ENCODE measurements around the gene SERPINE2. TPM values are rescaled to one million over a fixed set of nuclear protein-coding genes. Genes with fewer than 3 reads are reported as not detected.

The SERPINE2 gene
- total RNA-seq, 1 experiment from 2014 or later: 3.8 TPM

DNA sequence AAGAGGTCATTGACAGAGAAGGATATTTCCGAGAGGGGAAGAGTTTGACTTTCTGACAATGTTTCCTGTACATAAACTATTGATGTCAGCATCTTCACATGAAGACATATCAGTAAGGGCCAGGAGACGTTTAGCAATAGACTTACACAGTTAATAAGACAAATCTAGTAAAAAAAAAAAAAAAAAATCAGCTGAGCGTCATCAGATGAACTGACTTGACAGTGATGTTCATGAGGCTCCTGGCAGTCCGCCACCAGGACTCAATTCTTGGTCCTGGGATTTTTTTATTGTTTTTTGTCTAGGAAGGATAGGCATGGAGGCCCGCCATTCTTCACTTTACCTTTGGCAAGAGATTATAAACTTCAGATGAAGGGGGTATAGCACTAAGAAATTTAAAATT lies 67.4 kb downstream of the SERPINE2 start:
- ChIA-PET CTCF (interaction anchor here (0.6 to 2.7 kb wide), 3 partner anchors 22 to 312 kb away, joined by 3 to 65 read pairs (median 4); no protein-coding TSS in a partner anchor), POLR2A (no interaction called here)
- no peak overlapping the region for H3K4me3 ChIP-seq (ENCODE audit: low read depth, low read length)
- no peaks in the 10 kb centered on the region for H3K27me3 ChIP-seq (replicated peaks; ENCODE audit: control insufficient read depth, insufficient read depth, low read length)
- no peak for DNase-seq
- no peak overlapping the region for H3K4me3 Mint-ChIP-seq (ENCODE audit: unreplicated experiment)
- no TSS peak for BruUV-seq (replicated peaks)
- H3K27ac Mint-ChIP-seq (ENCODE audit: unreplicated experiment): no peak overlapping the region
- no peaks in the 10 kb centered on the region for H3K4me1 ChIP-seq
- peaks cover 20% of the 10 kb centered on the region for H3K36me3 Mint-ChIP-seq (ENCODE audit: insufficient read depth, unreplicated experiment)
- no peak for TF ChIP-seq CTCF (IDR thresholded peaks at IDR 0.05; ENCODE audit: insufficient read depth in 1 of 2, low read depth in 1 of 2, low read length in 1 of 2, severe bottlenecking in 1 of 2, unreplicated experiment in 1 of 2)
- 0 out of 2 replicates have a peak, but pooled peaks cover 1% of the 10 kb centered on the region for H3K36me3 ChIP-seq (ENCODE audit: control insufficient read depth, insufficient read depth, low read length)
- H3K9me3 ChIP-seq: no peaks in the 10 kb centered on the region
- intact Hi-C loops (cut with micrococcal nuclease; ENCODE audit: unreplicated experiment): no loop called here
- H3K27me3 Mint-ChIP-seq (ENCODE audit: insufficient read depth, unreplicated experiment): no peaks in the 10 kb centered on the region
- no peaks in the 10 kb centered on the region for H3K9me3 Mint-ChIP-seq (ENCODE audit: unreplicated experiment)
- no peaks in the 10 kb centered on the region for H3K4me1 Mint-ChIP-seq (ENCODE audit: low read depth, unreplicated experiment)

DNA sequence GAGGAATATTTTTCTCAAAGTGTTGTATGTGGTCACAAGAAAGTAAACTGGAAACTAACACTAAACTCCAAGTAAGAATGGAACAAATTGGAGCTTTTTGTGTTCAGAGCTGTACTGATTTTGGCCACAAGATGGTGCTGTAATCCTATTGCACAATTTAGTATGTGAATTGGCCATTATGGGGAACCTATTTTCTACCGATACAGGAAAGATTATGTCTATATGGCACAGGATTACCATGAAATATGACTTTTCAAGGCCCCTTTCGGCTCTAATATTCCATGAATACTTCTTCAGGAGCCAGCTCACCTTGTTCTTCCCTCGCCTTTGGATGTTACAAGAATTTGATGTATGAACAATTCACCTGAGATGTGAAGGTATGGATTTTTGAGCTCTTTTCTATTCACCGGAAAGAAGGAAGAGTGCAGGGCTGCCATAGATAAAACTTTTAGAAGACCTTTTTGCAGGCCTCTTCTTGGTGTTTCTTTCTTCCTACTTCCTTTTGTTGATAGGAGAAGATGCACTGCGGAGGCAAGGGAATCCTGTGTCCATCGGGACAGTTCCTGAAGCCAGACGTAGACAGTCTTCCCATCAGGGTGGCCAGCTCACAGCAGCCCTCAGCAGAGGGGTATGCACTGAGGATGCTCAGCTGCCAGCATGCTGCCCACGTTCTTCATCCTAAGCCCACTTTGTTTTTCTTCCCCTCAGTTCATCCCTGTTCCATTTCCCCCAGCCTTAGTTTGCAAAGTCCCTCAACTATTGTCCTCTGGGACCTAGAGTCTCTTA lies 68.5 kb downstream of the SERPINE2 start:
- intact Hi-C loops (cut with micrococcal nuclease; ENCODE audit: unreplicated experiment): loop anchor here (1.0 kb wide), 3 partner anchors 19 to 387 kb away; no protein-coding TSS in a partner anchor
- BruUV-seq (replicated peaks): no TSS peak
- H3K27me3 Mint-ChIP-seq (ENCODE audit: insufficient read depth, unreplicated experiment): no peaks in the 10 kb centered on the region
- Histone ChIP-seq H3K9me3 (no peaks in the 10 kb centered on the region), H3K27me3 (replicated peaks; ENCODE audit: control insufficient read depth, insufficient read depth, low read length) (no peaks in the 10 kb centered on the region), H3K36me3 (ENCODE audit: control insufficient read depth, insufficient read depth, low read length) (0 out of 2 replicates have a peak, but pooled peaks cover 1% of the 10 kb centered on the region), H3K4me3 (ENCODE audit: low read depth, low read length) (no peak overlapping the region), H3K4me1 (no peaks in the 10 kb centered on the region)
- no peaks in the 10 kb centered on the region for H3K4me1 Mint-ChIP-seq (ENCODE audit: low read depth, unreplicated experiment)
- no peaks in the 10 kb centered on the region for H3K9me3 Mint-ChIP-seq (ENCODE audit: unreplicated experiment)
- peak in 1 of 2 experiments; percentile 76 for DNase-seq
- ChIA-PET POLR2A (interaction anchor here (0.6 kb wide), 1 partner anchor 173 kb away, joined by 3 read pairs; no protein-coding TSS in a partner anchor), CTCF (interaction anchor here (0.6 to 2.7 kb wide), 23 partner anchors 9 to 874 kb away, joined by 3 to 65 read pairs (median 6); partner anchors contain the start of gene MRPL44)
- TF ChIP-seq CTCF (IDR thresholded peaks at IDR 0.05; ENCODE audit: insufficient read depth in 1 of 2, low read depth in 1 of 2, low read length in 1 of 2, severe bottlenecking in 1 of 2, unreplicated experiment in 1 of 2): peak; percentile 95 to 98
- H3K27ac Mint-ChIP-seq (ENCODE audit: unreplicated experiment): no peak overlapping the region
- H3K4me3 Mint-ChIP-seq (ENCODE audit: unreplicated experiment): no peak overlapping the region
- H3K36me3 Mint-ChIP-seq (ENCODE audit: insufficient read depth, unreplicated experiment): peaks cover 32% of the 10 kb centered on the region

DNA sequence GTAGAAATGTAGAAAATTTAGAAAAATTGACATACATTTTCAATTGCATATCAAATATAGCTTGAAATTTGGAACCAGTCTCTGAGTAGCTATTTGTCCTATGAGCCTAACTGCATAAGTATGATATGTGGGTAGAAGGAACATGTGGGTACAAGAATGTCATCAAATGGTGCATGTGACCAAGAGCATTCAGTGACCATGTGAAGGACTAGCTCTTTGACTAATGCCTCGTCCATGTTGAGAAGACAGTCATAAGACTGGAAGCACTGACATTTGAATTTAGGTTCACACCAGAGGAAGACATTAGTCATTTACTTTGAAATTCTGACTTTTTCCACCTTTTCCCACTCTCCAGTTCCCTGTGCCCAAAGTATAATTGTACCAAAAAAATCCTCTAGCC lies 69.2 kb downstream of the SERPINE2 start:
- DNase-seq: no peak
- no peaks in the 10 kb centered on the region for H3K9me3 Mint-ChIP-seq (ENCODE audit: unreplicated experiment)
- no peaks in the 10 kb centered on the region for H3K4me1 ChIP-seq
- H3K36me3 Mint-ChIP-seq (ENCODE audit: insufficient read depth, unreplicated experiment): peaks cover 39% of the 10 kb centered on the region
- BruUV-seq (replicated peaks): no TSS peak
- no peaks in the 10 kb centered on the region for H3K27me3 Mint-ChIP-seq (ENCODE audit: insufficient read depth, unreplicated experiment)
- H3K27me3 ChIP-seq (replicated peaks; ENCODE audit: control insufficient read depth, insufficient read depth, low read length): no peaks in the 10 kb centered on the region
- no peak overlapping the region for H3K4me3 ChIP-seq (ENCODE audit: low read depth, low read length)
- no peaks in the 10 kb centered on the region for H3K4me1 Mint-ChIP-seq (ENCODE audit: low read depth, unreplicated experiment)
- no peak for TF ChIP-seq CTCF (IDR thresholded peaks at IDR 0.05; ENCODE audit: insufficient read depth in 1 of 2, low read depth in 1 of 2, low read length in 1 of 2, severe bottlenecking in 1 of 2, unreplicated experiment in 1 of 2)
- no peaks in the 10 kb centered on the region for H3K9me3 ChIP-seq
- intact Hi-C loops (cut with micrococcal nuclease; ENCODE audit: unreplicated experiment): loop anchor here (1.0 kb wide), 3 partner anchors 19 to 387 kb away; no protein-coding TSS in a partner anchor
- no peak overlapping the region for H3K4me3 Mint-ChIP-seq (ENCODE audit: unreplicated experiment)
- ChIA-PET POLR2A (no interaction called here), CTCF (interaction anchor here (0.6 to 2.7 kb wide), 20 partner anchors 8 to 399 kb away, joined by 3 to 65 read pairs (median 8); partner anchors contain the start of gene MRPL44)
- H3K27ac Mint-ChIP-seq (ENCODE audit: unreplicated experiment): no peak overlapping the region
- H3K36me3 ChIP-seq (ENCODE audit: control insufficient read depth, insufficient read depth, low read length): 0 out of 2 replicates have a peak, but pooled peaks cover 1% of the 10 kb centered on the region
